ENCODE data around the gene KIAA2012. TPM values are rescaled to one million over a fixed set of nuclear protein-coding genes. Genes with fewer than 3 reads are reported as not detected.
A peak's percentile ranks its signal among the peaks of the same experiment; 100 is the strongest.

The KIAA2012 gene
- total RNA-seq, 1 donor from 2014 or later: not detected

DNA sequence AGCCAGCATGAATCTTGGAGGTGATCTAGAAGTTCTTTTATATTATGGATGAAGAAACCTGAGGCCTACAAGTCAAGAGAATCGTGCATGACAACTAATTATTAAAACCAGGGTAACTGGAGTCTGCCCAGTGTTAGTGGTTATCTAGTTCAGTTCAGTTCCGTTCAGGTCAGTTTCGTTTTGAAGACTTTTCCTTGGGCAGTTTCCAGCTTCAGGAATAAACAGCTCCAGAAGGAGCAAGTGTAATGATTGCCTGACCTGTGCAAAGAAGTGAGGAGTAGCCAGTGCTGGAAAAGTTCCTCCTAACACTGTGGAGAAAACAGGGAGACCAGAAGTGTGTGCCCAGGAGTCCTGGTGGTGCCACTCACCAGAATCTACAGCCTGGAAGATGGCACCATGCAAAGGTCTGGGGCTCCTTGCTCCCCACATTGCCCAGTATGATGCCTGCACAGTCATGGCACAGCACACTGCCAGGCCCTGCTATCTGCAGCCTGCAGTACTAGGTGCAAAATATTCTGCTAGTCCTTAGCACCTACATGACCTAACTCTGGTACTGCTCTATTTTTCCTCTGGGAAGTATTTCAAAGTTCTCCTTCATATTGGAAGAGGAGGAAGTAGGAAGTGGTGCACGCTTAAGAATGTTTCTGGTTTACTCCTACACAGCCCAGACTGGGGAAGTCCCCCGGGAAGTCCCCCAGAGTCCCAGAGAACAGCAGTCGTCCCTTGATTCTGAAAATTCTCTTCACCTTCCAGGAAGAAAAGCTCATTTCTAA, 99.6 kb downstream of the KIAA2012 start:
- H3K4me3 Mint-ChIP-seq (ENCODE audit: unreplicated experiment): no peak overlapping the region
- H3K27me3 Mint-ChIP-seq (ENCODE audit: unreplicated experiment): no peaks in the 10 kb centered on the region
- H3K4me1 Mint-ChIP-seq (ENCODE audit: low read depth, unreplicated experiment): peaks cover 3% of the 10 kb centered on the region
- H3K36me3 Mint-ChIP-seq (ENCODE audit: unreplicated experiment): no peaks in the 10 kb centered on the region
- TF ChIP-seq, protein P1, sequence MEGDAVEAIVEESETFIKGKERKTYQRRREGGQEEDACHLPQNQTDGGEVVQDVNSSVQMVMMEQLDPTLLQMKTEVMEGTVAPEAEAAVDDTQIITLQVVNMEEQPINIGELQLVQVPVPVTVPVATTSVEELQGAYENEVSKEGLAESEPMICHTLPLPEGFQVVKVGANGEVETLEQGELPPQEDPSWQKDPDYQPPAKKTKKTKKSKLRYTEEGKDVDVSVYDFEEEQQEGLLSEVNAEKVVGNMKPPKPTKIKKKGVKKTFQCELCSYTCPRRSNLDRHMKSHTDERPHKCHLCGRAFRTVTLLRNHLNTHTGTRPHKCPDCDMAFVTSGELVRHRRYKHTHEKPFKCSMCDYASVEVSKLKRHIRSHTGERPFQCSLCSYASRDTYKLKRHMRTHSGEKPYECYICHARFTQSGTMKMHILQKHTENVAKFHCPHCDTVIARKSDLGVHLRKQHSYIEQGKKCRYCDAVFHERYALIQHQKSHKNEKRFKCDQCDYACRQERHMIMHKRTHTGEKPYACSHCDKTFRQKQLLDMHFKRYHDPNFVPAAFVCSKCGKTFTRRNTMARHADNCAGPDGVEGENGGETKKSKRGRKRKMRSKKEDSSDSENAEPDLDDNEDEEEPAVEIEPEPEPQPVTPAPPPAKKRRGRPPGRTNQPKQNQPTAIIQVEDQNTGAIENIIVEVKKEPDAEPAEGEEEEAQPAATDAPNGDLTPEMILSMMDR (IDR thresholded peaks at IDR 0.05; ENCODE audit: partially characterized antibody, unreplicated experiment): no peak
- DNase-seq: no peak
- no peak overlapping the region for H3K27ac Mint-ChIP-seq (ENCODE audit: unreplicated experiment)
- peaks cover 1% of the 10 kb centered on the region for H3K9me3 Mint-ChIP-seq (ENCODE audit: unreplicated experiment)

DNA sequence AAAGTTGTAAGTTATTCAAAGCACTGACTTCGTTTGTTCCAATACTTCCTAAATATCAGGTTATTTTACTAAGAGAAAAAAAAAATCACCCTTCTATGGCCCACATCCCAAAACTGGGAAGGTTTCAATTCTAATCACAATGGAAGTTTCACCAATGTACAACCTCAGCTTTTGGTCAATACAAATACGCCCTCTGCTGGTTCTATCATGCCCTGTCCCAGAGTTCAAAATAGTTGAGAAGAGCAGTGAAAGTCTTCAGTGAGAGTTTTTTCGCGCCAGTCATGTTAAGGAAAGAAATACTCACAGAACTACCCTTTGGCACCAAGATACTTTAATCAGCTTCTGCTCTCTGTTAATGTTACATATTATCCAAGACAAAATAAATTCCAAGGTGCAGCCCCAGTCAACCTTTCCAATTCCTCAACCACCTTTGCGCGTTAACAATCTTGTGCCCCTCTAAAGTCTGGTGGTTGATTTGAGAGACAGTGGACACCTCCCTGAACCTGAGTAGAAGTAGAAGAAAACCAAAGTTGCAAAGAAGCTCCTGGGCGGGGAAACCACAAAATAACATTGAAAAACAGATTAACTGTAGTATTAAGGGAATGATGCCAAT, 105.4 kb downstream of the KIAA2012 start:
- Mint-ChIP-seq H3K9me3 (ENCODE audit: unreplicated experiment) (no peaks in the 10 kb centered on the region), H3K27ac (ENCODE audit: unreplicated experiment) (no peak overlapping the region), H3K36me3 (ENCODE audit: unreplicated experiment) (no peaks in the 10 kb centered on the region), H3K27me3 (ENCODE audit: unreplicated experiment) (no peaks in the 10 kb centered on the region), H3K4me1 (ENCODE audit: low read depth, unreplicated experiment) (no peaks in the 10 kb centered on the region), H3K4me3 (ENCODE audit: unreplicated experiment) (no peak overlapping the region)
- DNase-seq: peak; percentile 55
- TF ChIP-seq, protein P1 (IDR thresholded peaks at IDR 0.05; ENCODE audit: partially characterized antibody, unreplicated experiment): peak; percentile 87

DNA sequence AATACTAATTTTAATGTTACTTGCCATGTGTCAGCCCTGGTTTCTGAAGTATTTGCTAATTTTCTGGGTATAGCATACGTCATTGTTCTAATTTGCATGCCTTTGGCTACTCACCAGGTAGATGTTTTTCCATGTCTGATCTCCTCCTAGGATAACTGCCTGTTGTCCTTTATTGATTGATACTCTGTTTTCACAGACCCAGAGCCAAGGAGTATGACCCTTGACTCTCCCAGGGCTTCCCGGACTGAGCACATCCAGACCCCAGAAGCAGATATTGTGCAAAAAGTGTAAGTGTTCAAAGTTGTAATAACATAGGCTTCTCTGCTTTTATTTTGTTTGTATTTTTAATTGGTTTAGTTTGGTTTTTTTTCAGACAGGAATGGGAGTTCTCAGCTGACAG, 111.5 kb downstream of the KIAA2012 start:
- peaks cover 2% of the 10 kb centered on the region for H3K9me3 Mint-ChIP-seq (ENCODE audit: unreplicated experiment)
- peak overlapping the region; percentile 1 for H3K27ac Mint-ChIP-seq (ENCODE audit: unreplicated experiment)
- TF ChIP-seq, protein P1 (IDR thresholded peaks at IDR 0.05; ENCODE audit: partially characterized antibody, unreplicated experiment): no peak
- H3K4me3 Mint-ChIP-seq (ENCODE audit: unreplicated experiment): no peak overlapping the region
- no peaks in the 10 kb centered on the region for H3K27me3 Mint-ChIP-seq (ENCODE audit: unreplicated experiment)
- H3K4me1 Mint-ChIP-seq (ENCODE audit: low read depth, unreplicated experiment): peaks cover 13% of the 10 kb centered on the region
- DNase-seq: no peak
- H3K36me3 Mint-ChIP-seq (ENCODE audit: unreplicated experiment): no peaks in the 10 kb centered on the region

DNA sequence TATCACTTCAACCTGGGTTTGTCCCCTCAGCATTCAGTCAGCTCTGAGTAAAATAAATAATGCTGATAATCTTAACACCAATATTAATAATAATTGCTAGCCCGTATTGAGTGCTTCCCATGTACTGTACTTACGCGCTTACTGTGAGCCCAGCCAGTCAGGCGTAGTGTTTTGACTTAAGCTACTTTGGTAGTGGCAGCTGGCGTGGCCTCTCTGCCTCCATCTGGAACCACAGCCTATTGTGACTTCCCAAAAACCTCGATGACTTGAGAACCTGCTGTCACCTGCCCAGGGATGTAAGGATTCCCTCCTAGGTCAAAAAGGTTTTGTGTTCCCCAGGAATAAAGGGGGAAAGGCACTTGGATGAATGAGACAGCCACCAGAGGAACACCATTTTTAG, 112.1 kb downstream of the KIAA2012 start:
- Mint-ChIP-seq H3K27me3 (ENCODE audit: unreplicated experiment) (no peaks in the 10 kb centered on the region), H3K4me1 (ENCODE audit: low read depth, unreplicated experiment) (peaks cover 13% of the 10 kb centered on the region), H3K4me3 (ENCODE audit: unreplicated experiment) (no peak overlapping the region), H3K9me3 (ENCODE audit: unreplicated experiment) (peaks cover 2% of the 10 kb centered on the region), H3K36me3 (ENCODE audit: unreplicated experiment) (no peaks in the 10 kb centered on the region), H3K27ac (ENCODE audit: unreplicated experiment) (peak overlapping the region; percentile 68)
- TF ChIP-seq, protein P1 (IDR thresholded peaks at IDR 0.05; ENCODE audit: partially characterized antibody, unreplicated experiment): no peak
- DNase-seq: peak; percentile 27

DNA sequence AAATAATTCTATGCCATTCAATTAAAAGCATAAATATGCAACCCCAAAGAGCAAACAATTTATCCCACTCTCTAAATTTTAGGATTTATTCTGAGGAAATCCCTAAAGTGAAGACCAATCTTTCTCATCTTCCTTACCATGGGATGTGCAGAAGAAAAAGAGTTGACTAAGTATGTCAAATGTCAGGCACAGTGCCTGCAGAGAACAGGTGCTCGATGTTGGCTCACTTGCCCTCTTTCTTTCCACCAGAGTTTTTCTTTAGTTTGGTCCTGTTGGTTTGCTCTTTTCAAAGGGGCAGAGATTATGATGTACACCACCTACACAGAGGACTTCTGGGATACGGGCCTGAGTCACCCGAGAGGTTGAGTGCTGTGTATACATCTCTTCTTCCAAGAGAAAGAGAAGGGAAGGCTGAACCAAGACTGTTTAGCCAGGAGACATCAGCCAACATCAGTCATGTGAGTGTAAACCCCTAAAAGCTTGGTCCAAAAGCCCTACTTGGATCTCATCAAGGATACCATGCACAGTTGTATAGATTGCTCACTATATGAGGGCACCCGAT, 113.7 kb downstream of the KIAA2012 start:
- TF ChIP-seq, protein P1 (IDR thresholded peaks at IDR 0.05; ENCODE audit: partially characterized antibody, unreplicated experiment): no peak
- peaks cover 2% of the 10 kb centered on the region for H3K9me3 Mint-ChIP-seq (ENCODE audit: unreplicated experiment)

More for the DNA sequence above, 113.7 kb downstream of the KIAA2012 start:
- H3K27me3 Mint-ChIP-seq (ENCODE audit: unreplicated experiment): no peaks in the 10 kb centered on the region
- DNase-seq: no peak
- H3K4me3 Mint-ChIP-seq (ENCODE audit: unreplicated experiment): no peak overlapping the region
- no peak overlapping the region for H3K27ac Mint-ChIP-seq (ENCODE audit: unreplicated experiment)
- no peaks in the 10 kb centered on the region for H3K36me3 Mint-ChIP-seq (ENCODE audit: unreplicated experiment)
- H3K4me1 Mint-ChIP-seq (ENCODE audit: low read depth, unreplicated experiment): peaks cover 13% of the 10 kb centered on the region

Measured in glutamatergic neuron (in vitro differentiated cells).